TTC549 (cell line): ENCODE measurements around the gene MMADHC.

Experiments
- FAIRE-seq: peaks from 2 replicates; lab custom pipeline; 2012; peaks lifted over from hg19 to GRCh38; lab: Jason Lieb, UNC

Gene MMADHC

DNA sequence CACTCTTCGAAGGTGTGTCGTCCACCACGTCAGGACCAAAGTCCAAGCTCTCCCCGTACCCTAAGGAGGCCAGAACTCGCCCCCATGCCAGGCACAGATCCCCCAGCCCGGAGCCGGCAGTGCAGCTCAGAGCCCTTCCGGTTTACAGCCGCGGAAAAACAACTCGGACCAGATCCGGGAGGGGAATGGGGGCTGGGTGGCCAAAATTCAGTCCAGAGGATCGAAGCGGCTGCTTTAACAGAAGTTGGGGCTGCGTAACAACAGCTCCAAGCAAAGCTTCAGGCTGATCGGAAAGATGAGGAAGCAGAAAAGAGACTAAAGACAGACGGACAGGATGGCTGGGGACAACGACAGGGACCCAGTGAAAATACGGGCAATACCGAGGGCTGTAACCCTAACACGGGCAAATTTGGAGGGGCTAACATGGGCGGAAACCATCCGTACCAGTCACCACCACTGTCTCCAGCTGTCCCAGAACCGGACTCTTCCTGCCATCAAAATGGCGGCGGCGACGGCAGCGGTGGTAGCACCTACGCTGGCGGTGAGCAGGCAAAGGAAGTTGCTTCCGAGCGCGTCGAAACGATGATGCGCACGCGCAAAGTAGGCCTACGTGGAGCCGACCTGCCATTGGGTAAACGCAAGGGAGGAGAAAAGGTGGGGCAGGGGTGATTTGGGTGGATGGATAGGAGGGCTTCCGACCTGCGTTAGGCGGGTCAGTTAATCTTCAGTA lies at the start of gene MMADHC:
MMADHC (minus strand) TSS at position 556 of the 730 bp plus-strand sequence. CDS start 678 bp downstream, outside the sequence.
- peak; percentile 73 for FAIRE-seq

DNA sequence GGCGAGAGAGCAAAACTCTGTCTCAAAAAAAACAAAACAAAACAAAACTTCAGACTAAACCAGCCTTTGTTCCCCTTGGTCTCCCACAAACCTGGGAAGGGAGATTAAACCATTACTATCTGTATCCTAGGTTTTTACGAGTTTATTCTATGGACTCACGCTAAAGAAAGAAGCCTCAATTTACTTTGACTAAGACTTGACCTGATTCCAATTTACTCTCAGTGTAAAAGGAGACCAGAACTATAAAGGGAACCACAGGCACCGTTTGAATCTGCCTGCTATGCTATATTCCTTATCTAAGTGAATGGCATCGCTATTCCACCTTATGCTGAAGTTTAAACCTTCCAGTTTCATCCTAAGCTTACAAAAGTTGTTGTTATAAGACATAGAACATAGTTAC lies 46.5 kb upstream of the MMADHC start:
- no peak for FAIRE-seq

- no peak for FAIRE-seq
These were observed 42.9 kb upstream of the MMADHC start for GRCh38 chr2:149630445-149630844.

GRCh38 chr2:149629026-149629425 lies 41.5 kb upstream of the MMADHC start:
- no peak for FAIRE-seq

GRCh38 chr2:149627111-149627801 lies 39.7 kb upstream of the MMADHC start:
- no peak for FAIRE-seq

DNA sequence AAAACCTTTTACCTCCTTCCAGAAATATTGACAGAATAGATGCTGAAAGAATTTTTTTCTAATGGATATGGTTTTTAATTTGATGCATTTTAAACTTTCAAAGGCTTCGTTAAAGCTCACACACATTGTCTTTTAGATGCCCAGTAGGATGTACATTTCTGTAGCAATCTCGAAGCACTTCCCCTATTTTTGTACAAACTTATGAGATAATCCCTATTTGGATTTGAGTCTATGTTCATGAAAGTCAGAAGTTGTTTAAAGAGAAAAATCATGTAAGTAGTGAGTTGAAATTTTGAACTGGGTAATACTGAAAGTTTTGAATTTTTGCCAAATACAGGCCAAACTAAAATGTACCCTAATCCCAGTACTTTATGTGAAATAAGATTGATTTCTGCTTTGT lies 38.1 kb upstream of the MMADHC start:
- no peak for FAIRE-seq

GRCh38 chr2:149625271-149625670 lies 37.7 kb upstream of the MMADHC start:
- FAIRE-seq: no peak

DNA sequence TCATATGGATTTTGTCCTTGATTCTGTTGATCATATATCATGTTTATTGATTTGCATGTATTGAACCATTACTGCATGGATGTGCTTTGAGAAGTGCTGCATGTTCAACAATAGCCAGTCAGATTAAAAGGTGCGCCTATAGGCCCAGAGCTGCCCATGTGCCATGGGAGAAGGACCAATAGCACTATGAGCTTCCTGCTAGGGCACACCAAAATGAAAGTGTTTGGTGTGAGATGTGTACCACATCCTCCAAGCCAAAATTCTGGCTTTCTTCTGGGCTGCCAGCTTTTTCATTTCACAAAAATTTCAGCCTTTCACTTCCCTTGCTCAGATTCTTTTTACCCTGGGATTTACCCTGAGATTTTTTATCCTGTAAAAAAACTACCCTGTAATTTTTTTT lies 34.8 kb upstream of the MMADHC start:
- FAIRE-seq: no peak

- FAIRE-seq: no peak
These were observed 29.9 kb upstream of the MMADHC start for GRCh38 chr2:149617476-149617875.

- FAIRE-seq: no peak
These were observed 29.3 kb upstream of the MMADHC start for GRCh38 chr2:149616681-149617456.

DNA sequence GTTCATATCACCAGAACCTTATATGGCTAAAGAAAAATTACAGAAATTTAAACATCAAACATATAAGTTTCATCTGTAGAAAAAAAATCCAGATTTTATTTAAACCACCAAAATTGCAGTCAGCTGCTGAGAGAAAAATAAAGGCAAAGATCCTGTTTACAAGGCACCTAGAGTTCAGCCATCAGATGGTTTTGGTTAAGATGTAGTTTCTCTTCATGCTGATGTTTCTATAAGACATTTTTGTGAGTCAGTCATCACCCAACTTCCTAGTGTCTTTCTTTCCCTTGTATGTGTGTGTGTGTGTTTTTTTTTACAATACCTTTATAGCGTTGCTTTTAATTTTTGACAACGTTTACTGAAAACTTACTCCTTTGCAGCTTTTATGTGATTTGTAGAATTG lies 26.1 kb upstream of the MMADHC start:
- FAIRE-seq: no peak

GRCh38 chr2:149612122-149612521 lies 24.5 kb upstream of the MMADHC start:
- no peak for FAIRE-seq

GRCh38 chr2:149611100-149611820 lies 23.7 kb upstream of the MMADHC start:
- FAIRE-seq: no peak

DNA sequence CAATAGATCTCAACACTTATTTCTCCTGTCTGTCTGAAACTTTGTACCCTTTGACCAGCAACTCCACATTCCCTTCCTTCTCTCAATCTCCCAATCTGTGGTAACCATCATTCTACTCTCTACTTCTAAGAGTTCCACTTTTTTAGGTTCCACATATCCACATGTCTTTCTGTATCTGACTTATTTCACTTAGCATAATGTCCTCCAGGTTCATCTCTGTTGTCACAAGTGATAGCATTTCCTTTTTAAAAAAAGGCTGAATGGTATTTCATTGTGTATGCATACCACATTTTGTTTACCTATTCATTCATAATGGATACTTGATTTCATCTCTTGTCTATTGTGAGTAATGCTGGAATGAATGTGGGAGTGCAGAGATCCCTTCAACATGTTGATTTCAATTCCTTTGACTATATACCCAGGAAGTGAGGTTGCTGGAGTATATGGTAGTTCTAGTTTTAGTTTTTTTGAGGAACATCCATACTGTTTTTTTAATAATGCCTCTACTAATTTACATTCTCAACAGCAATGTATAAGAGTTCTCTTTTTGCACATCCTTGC lies 18.8 kb upstream of the MMADHC start:
- no peak for FAIRE-seq

GRCh38 chr2:149603248-149603647 lies 15.7 kb upstream of the MMADHC start:
- no peak for FAIRE-seq

- no peak for FAIRE-seq
These were observed 13.7 kb upstream of the MMADHC start for GRCh38 chr2:149601141-149601796.

DNA sequence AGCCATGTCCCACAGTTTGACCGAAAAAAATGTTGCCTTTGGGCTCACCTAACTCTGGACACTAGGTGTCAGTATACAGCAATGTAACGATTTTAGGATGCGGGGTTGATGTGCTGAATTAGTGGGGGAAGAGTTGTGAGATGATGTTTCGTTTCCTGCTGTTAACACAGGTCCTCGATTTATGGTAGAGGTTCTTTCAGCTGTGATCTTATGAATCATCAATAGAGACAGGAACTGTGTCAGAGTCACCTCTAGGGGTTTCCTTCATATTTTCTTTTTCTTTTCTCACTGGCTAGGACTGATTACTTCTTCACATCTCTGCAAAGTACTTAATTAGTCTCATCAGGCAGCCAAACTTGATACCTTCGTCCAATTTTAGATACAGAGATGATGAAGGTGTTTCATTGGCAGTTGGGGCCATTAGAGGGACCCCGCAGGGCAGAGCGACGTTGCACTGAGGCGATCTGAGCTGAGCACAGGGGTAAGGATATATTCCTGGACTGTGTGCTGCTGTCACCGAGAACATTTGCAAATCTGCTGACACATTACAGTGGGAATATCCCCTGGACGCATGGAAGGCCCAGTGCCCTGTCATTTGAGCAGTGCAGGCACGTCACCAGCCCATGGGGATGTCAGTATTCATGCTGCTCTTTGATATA lies 10.2 kb upstream of the MMADHC start:
- peak; percentile 68 for FAIRE-seq

DNA sequence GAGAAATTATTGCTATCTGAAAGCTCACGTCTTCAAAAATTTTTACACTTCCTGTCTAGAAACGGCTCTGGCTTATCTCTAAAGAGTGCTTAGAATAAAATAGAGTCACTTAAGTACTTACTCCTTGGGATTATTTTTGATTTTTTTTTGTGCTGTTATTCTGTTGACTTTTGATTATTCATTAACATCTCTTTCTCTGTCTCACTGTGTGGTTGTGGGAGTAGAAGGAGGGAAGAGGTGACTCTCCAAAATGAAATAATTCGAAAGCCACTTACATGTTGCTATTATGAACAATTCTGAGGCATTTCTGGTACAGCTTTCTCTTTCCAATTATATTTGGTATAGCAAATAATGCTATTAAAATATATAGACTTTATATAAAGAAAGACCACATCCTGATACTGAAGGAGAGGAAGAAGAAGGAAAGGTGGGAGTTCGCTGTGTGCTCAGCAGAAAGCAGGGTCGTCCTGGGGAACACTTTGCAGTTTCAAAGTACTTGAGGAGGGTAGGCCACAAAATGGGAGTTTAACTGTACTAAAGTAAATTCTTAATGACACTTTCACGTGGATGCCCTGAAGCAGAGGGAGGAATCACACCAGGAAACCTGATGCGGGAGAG lies 9.6 kb upstream of the MMADHC start:
- no peak for FAIRE-seq

GRCh38 chr2:149596471-149596870 lies 8.9 kb upstream of the MMADHC start:
- FAIRE-seq: no peak
